ENCODE results near the gene ABHD8. TPM values are rescaled to one million over a fixed set of nuclear protein-coding genes. Genes with fewer than 3 reads are reported as not detected.
"Not testable (repeated sequence)": the region's sequence is repeated elsewhere in the genome, so short reads cannot be mapped to it uniquely, and the experiment has no call there.

Gene ABHD8
- total RNA-seq, 1 donor from 2014 or later: 10.9 TPM

DNA sequence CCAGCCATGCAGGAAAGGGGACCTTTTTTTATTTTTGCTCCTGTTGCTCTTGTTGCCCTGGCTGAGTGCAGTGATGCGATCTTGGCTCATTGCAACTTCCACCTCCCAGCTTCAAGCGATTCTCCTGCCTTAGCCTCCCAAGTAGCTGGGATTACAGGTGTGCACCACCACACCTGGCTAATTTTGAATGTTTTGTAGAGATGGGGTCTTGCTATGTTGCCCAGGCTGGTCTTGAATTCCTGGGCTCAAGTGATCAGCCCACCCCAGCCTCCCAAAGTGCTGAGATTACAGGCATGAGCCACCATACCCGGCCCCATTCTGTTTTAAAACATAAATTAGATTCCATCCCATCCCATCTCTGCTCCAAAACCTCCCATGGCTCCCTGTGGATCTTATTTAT lies 28.3 kb downstream of the ABHD8 start:
- intact Hi-C loops (cut with micrococcal nuclease); H3K27ac Mint-ChIP-seq; H3K4me1 Mint-ChIP-seq (ENCODE audit: low read depth); H3K4me3 Mint-ChIP-seq (ENCODE audit: low read depth); H3K27me3 Mint-ChIP-seq (ENCODE audit: low read depth); DNase-seq (ENCODE audit: low spot score); H3K9me3 Mint-ChIP-seq: not testable (repeated sequence)
- H3K36me3 Mint-ChIP-seq (ENCODE audit: low read depth): peaks cover 55% of the 10 kb centered on the region

DNA sequence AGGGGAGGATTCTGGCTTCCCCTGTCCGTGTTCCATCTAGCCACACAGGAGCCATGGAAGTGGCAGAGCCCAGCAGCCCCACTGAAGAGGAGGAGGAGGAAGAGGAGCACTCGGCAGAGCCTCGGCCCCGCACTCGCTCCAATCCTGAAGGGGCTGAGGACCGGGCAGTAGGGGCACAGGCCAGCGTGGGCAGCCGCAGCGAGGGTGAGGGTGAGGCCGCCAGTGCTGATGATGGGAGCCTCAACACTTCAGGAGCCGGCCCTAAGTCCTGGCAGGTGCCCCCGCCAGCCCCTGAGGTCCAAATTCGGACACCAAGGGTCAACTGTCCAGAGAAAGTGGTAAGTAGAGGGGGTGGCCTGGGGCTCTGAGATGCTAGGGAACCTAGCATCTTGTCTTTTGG lies 34.5 kb downstream of the ABHD8 start:
- Mint-ChIP-seq H3K4me1 (ENCODE audit: low read depth) (peaks cover 15% of the 10 kb centered on the region), H3K9me3 (no peaks in the 10 kb centered on the region), H3K27ac (no peak overlapping the region), H3K4me3 (ENCODE audit: low read depth) (peak overlapping the region; percentile 92), H3K36me3 (ENCODE audit: low read depth) (peaks cover 22% of the 10 kb centered on the region), H3K27me3 (ENCODE audit: low read depth) (no peaks in the 10 kb centered on the region)
- intact Hi-C loops (cut with micrococcal nuclease): no loop called here
- DNase-seq (ENCODE audit: low spot score): no peak

DNA sequence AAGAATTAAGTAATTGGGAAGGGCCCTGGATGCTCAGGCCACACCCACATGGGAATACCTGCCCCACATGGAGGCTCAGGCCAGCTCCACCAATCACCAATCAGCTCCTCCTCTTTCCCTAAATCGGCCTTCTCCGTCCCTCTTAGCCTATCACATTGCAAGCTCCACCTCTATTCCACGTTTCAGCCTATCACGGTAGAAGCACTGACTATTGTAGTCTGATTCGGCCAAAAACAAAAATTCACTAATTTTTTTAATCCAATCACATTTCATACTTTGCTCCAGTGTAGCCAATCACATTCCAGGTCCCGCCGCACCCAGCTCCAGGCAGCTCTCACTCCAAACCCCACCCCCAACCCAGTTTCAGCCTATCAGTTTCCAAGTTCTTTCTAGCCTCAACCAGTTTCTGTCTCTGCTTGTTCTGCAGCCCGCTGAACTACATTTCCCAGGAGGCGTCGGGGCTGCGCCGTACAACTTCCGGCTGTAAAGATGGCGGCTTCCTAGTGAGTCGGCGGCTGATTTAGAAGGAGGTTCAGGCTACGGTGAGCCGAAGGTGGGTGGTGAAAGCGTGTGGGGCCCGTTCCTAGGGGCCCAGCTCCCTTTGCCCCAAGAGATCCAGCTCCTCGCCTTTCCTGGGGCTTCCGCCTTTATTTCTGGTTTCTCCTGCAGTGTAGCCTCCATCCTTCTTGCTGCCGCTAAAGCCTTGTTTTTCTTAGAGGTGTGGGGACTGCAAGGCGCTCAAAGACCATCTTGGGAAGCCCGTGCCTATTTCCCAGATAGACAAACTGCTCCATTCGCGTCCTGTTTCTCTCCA lies 36.0 kb downstream of the ABHD8 start, which contains the start of gene BABAM1:
Gene BABAM1 (plus strand): TSS at position 469 of the 814 bp plus-strand sequence. CDS start 1,364 bp downstream, outside the sequence.
- no peaks in the 10 kb centered on the region for H3K27me3 Mint-ChIP-seq (ENCODE audit: low read depth)
- H3K9me3 Mint-ChIP-seq: no peaks in the 10 kb centered on the region
- DNase-seq (ENCODE audit: low spot score): peak; percentile 96
- H3K4me3 Mint-ChIP-seq (ENCODE audit: low read depth): peak within 1 kb of the TSS; percentile 92
- intact Hi-C loops (cut with micrococcal nuclease): no loop called here
- peaks cover 16% of the 10 kb centered on the region for H3K36me3 Mint-ChIP-seq (ENCODE audit: low read depth)
- peaks cover 15% of the 10 kb centered on the region for H3K4me1 Mint-ChIP-seq (ENCODE audit: low read depth)
- H3K27ac Mint-ChIP-seq: peak within 1 kb of the TSS; percentile 86

DNA sequence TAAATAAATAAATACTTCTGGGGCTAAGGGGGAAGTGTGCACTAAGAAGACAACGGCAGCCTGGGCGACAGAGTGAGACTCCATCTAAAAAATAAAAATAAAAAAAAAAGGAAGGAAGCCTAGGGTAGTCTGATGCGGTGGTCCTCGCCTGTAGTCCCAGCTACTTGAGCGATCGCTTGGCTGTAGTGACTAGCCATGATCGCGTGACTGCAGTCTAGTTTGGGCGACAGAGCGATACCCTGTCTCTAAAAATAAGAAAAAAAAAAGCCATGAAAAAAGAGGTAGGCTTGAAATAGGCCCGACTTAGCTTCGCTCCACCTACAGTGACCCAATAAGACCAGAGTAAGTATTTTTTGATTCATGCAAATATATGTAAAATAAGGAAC lies 36.6 kb downstream of the ABHD8 start:
- DNase-seq (ENCODE audit: low spot score): no peak

DNA sequence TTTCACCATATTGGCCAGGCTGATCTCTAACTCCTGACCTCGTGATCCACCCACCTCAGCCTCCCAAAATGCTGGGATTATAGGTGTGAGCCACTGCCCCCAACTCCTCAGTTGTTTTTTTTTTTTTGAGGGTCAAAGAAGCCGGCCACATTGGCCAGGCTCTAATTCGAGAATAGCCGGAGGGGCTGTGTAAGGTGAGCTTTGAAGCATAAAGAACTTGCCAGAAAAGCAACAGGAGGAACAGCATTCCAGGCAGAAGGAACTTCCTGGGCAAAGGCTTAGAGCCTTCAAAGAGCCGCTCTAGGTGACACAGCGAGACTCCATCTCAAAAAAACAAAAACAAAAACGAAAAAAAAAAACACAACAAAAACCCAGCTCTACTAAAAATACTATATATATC lies 37.2 kb downstream of the ABHD8 start:
- no peak overlapping the region for H3K27ac Mint-ChIP-seq
- no peak for DNase-seq (ENCODE audit: low spot score)
- H3K27me3 Mint-ChIP-seq (ENCODE audit: low read depth): no peaks in the 10 kb centered on the region
- intact Hi-C loops (cut with micrococcal nuclease): no loop called here
- no peak overlapping the region for H3K4me3 Mint-ChIP-seq (ENCODE audit: low read depth)
- H3K36me3 Mint-ChIP-seq (ENCODE audit: low read depth): peaks cover 6% of the 10 kb centered on the region
- no peaks in the 10 kb centered on the region for H3K9me3 Mint-ChIP-seq
- H3K4me1 Mint-ChIP-seq (ENCODE audit: low read depth): peaks cover 15% of the 10 kb centered on the region

More for the DNA sequence above, 36.6 kb downstream of the ABHD8 start:
- Mint-ChIP-seq H3K4me3 (ENCODE audit: low read depth) (peak overlapping the region; percentile 92), H3K36me3 (ENCODE audit: low read depth) (peaks cover 11% of the 10 kb centered on the region), H3K4me1 (ENCODE audit: low read depth) (peaks cover 15% of the 10 kb centered on the region), H3K9me3 (no peaks in the 10 kb centered on the region), H3K27ac (peak overlapping the region; percentile 86), H3K27me3 (ENCODE audit: low read depth) (no peaks in the 10 kb centered on the region)
- intact Hi-C loops (cut with micrococcal nuclease): no loop called here

DNA sequence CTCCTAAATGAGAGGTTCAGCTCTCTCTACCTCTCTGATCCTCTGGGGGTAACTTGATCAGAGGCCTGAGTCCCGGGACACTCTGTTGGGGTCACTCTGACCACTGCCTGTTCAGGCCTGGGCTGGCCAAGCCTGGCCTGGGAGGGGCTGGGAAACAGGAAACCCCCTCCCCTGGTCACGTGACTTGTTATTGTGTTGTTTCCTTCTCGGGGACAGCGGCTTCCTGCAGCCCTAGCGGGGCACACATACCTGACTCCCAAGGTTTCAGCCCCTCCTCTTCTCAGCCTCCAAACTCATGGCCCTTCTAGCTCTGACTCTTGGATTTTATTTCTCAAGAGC lies 38.6 kb downstream of the ABHD8 start, which contains the start of gene USHBP1:
Gene USHBP1 (minus strand): TSS at position 105 of the 339 bp plus-strand sequence. CDS start 446 bp downstream, outside the sequence.
- Mint-ChIP-seq H3K27ac (no peak within 1 kb of the TSS), H3K4me3 (ENCODE audit: low read depth) (no peak within 1 kb of the TSS), H3K4me1 (ENCODE audit: low read depth) (peaks cover 17% of the 10 kb centered on the region), H3K36me3 (ENCODE audit: low read depth) (no peaks in the 10 kb centered on the region), H3K9me3 (no peaks in the 10 kb centered on the region), H3K27me3 (ENCODE audit: low read depth) (peaks cover 3% of the 10 kb centered on the region)
- intact Hi-C loops (cut with micrococcal nuclease): no loop called here
- no peak for DNase-seq (ENCODE audit: low spot score)

DNA sequence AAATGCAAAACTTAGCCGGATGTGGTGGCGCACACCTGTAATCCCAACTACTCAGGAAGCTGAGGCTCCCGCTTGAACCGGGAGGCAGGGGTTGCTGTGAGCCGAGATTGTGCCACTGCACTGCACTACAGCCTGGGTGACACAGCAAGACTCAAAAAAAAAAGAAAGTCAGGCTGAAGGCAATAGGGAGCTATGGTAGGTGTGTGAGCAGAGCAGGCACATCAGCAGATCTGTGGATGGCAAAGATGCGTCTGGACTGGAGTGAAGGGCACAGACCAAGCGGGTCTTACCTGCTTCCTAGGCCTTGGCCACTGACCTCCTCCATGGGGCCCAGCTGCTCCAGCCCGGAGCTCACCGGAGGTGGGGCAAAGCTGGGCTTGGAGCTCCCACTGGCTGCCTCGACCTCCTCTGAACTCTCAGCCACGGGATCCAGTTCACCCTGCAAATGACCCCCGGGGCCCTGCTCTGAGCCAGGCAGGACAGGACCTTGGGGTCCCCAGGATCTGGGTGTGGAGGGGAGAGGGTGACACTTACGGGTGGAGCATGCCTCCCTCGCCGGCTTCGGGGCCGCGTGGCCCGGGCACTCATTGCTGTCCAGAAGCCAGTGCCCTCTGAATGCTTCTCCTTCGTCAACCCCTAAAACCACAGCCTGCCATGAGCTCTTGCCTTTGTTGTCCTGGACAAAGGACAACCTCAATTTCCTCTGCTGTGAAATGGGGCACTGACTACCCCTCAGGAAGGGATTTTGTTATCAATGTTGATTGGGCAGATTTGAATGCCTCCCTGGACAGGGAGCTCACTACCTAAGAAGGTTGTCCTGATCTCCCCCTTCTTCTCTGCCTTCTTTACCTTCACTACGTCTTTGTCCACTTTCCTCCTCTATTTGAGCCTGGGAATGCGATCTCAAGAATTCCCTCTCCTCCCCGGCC lies 39.2 kb downstream of the ABHD8 start:
- no peak for DNase-seq (ENCODE audit: low spot score)
- Mint-ChIP-seq H3K4me1 (ENCODE audit: low read depth) (peaks cover 17% of the 10 kb centered on the region), H3K27me3 (ENCODE audit: low read depth) (peaks cover 3% of the 10 kb centered on the region), H3K9me3 (no peaks in the 10 kb centered on the region), H3K4me3 (ENCODE audit: low read depth) (no peak overlapping the region), H3K36me3 (ENCODE audit: low read depth) (no peaks in the 10 kb centered on the region), H3K27ac (no peak overlapping the region)
- intact Hi-C loops (cut with micrococcal nuclease): no loop called here

DNA sequence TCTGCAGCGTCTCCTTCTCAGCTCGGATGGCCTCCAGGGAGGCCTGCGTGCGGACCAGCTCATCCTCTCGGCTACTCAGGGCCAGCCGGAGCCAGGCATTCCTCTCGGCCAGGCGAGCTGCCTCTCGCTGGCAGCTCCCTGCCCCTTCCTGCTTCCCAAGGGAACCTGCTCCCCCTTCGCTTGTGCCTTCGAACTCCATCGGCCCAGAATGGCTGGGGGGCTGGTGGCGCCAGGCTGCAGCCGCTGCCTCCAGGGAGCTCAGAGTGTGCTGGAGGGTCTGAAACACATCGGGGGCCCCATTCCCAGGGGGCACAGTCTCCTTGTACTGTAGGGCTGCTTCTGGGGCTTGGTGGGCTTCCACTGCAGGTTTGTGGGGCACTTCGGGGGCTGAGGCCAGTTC lies 40.7 kb downstream of the ABHD8 start:
- Mint-ChIP-seq H3K36me3 (ENCODE audit: low read depth) (no peaks in the 10 kb centered on the region), H3K9me3 (no peaks in the 10 kb centered on the region), H3K27ac (no peak overlapping the region), H3K4me3 (ENCODE audit: low read depth) (no peak overlapping the region), H3K27me3 (ENCODE audit: low read depth) (peaks cover 3% of the 10 kb centered on the region), H3K4me1 (ENCODE audit: low read depth) (peaks cover 13% of the 10 kb centered on the region)
- intact Hi-C loops (cut with micrococcal nuclease): no loop called here
- DNase-seq (ENCODE audit: low spot score): no peak

DNA sequence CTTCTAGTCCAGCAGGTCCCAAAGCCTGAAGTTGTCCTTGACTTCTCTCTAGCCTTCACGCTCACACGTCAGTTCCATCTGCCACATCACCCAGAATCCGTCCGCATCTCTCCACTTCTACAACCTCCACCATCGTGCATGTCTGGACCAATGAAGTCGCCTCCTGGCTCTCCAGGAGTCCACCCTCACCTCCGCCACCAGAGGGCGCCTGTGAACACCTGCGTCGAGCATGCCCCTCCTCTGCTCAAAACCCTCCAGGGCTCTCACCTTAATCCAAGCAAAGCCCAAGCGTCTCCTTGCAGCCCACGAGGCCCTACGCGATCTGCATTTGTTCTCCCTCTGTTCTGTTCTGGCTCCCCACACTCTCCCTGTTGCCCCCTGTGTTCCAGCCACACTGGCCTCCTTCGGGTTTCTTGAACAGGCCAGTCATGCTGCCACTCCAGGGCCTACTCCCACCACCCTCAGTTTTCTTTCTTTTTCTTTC lies 42.3 kb downstream of the ABHD8 start:
- Mint-ChIP-seq H3K27ac (no peak overlapping the region), H3K27me3 (ENCODE audit: low read depth) (peaks cover 3% of the 10 kb centered on the region)
- intact Hi-C loops (cut with micrococcal nuclease): no loop called here

DNA sequence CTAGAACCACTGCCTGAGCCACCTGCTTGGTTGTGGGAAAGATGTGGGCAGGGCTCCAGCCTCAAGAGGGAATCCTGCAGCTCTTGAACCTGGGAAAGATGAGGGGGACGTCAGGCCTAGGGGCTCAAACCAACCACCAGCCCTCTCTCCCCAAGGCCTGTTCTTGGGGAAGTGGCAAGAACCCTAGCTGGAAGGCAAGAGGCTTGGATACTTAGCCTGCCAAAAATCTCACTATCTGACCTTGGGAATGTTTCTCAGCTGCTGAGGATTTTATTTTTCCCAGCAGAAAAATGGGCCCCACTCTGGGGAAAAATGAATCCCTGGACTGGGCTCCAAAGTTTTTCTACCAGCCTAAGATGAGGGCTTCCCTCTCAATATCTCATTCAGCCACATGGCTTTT lies 43.3 kb downstream of the ABHD8 start:
- intact Hi-C loops (cut with micrococcal nuclease): no loop called here

More for the DNA sequence above, 42.3 kb downstream of the ABHD8 start:
- no peak overlapping the region for H3K4me3 Mint-ChIP-seq (ENCODE audit: low read depth)
- no peaks in the 10 kb centered on the region for H3K9me3 Mint-ChIP-seq
- H3K36me3 Mint-ChIP-seq (ENCODE audit: low read depth): no peaks in the 10 kb centered on the region
- peaks cover 8% of the 10 kb centered on the region for H3K4me1 Mint-ChIP-seq (ENCODE audit: low read depth)
- DNase-seq (ENCODE audit: low spot score): peak; percentile 83

DNA sequence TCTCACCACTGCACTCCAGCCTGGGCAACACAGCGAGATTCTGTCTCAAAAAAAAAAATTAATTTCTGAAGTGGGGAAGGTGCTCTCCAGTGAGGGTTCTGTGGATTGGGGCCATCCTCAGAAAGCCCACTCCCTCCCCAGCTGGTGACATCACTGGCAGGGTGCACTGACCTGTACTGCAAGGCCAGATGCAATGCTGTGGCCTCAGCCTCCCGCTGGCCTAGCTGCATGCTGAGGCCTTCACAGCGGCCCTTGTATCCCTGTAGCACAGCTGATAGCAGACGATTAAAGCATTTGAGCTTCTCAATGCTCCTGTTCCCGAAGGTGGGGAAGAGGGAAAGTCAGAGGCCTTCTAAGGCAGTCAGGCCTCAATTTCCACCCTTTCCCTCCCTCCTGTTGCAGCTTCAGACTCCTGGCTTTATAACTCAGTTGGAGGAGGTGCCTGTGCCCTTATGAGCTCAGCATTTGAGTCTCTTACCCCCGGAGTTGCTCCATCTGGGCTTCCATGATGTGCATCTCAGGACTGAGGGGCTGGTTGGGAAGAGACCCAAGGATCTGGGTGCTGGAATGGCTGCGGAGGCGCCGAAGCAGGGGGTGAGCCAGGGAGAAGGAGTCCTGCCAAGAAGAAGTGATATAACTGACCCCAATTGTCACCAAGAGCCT lies 44.0 kb downstream of the ABHD8 start:
- intact Hi-C loops (cut with micrococcal nuclease): no loop called here
- peaks cover 2% of the 10 kb centered on the region for H3K4me1 Mint-ChIP-seq (ENCODE audit: low read depth)
- peaks cover 5% of the 10 kb centered on the region for H3K27me3 Mint-ChIP-seq (ENCODE audit: low read depth)
- no peak overlapping the region for H3K27ac Mint-ChIP-seq
- no peak overlapping the region for H3K4me3 Mint-ChIP-seq (ENCODE audit: low read depth)
- no peaks in the 10 kb centered on the region for H3K36me3 Mint-ChIP-seq (ENCODE audit: low read depth)
- no peak for DNase-seq (ENCODE audit: low spot score)
- H3K9me3 Mint-ChIP-seq: no peaks in the 10 kb centered on the region

More for the DNA sequence above, 43.3 kb downstream of the ABHD8 start:
- no peak for DNase-seq (ENCODE audit: low spot score)
- no peak overlapping the region for H3K4me3 Mint-ChIP-seq (ENCODE audit: low read depth)
- no peaks in the 10 kb centered on the region for H3K9me3 Mint-ChIP-seq
- H3K27ac Mint-ChIP-seq: no peak overlapping the region
- peaks cover 3% of the 10 kb centered on the region for H3K27me3 Mint-ChIP-seq (ENCODE audit: low read depth)
- no peaks in the 10 kb centered on the region for H3K36me3 Mint-ChIP-seq (ENCODE audit: low read depth)
- H3K4me1 Mint-ChIP-seq (ENCODE audit: low read depth): peaks cover 8% of the 10 kb centered on the region

DNA sequence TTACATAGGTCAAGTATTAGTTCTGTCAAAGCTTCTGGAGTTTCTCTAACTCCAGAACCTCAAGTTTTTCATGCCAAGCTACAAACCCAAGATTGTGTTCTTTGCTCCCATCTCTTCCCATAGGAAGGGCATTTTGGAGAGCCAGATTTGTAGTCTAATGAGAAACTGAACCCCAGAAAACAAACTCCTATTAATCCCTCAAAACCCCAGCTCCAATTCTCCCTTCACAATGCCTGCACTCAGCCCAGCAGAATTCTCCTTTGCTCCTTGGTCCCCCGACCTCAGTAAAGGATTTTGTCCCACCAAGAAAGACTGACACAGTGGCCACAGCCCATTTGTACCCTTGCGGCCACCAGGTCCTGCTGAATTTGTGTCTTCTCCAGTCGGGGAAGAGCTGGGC lies 47.1 kb downstream of the ABHD8 start:
- no peaks in the 10 kb centered on the region for H3K9me3 Mint-ChIP-seq
- peaks cover 5% of the 10 kb centered on the region for H3K27me3 Mint-ChIP-seq (ENCODE audit: low read depth)
- intact Hi-C loops (cut with micrococcal nuclease): no loop called here
- H3K27ac Mint-ChIP-seq: no peak overlapping the region
- no peaks in the 10 kb centered on the region for H3K36me3 Mint-ChIP-seq (ENCODE audit: low read depth)
- no peak overlapping the region for H3K4me3 Mint-ChIP-seq (ENCODE audit: low read depth)
- peaks cover 2% of the 10 kb centered on the region for H3K4me1 Mint-ChIP-seq (ENCODE audit: low read depth)
- DNase-seq (ENCODE audit: low spot score): no peak
